K562 (cell line): Measurements from ENCODE around the gene VPS18. TPM values are rescaled to one million over a fixed set of nuclear protein-coding genes. Genes with fewer than 3 reads are reported as not detected.

ENCODE experiments used
- ATAC-seq: fragments of 200-7000 bp; cut with Tn5 transposase; 3 replicates; pipeline ENCODE4 v1.9.1; 2020; ENCODE audit warnings: moderate library complexity
- BruUV-seq: library from RNA; stranded (reverse); fragments of 400-500 nt; replicated peaks from 2 replicates; lab custom pipeline; 2021; lab: Mats Ljungman, UMichigan
- CTCF ChIA-PET: fragments of 300-600 bp; formaldehyde crosslinking; extraction: SDS; loops from one replicate; lab custom pipeline; 2021; ENCODE audit warnings: low intra/inter-chr PET ratio; lab: Yijun Ruan, JAX
- POLR2A ChIA-PET: fragments of 300-600, 350-650 bp; sonication (Branson Sonifier 250); formaldehyde crosslinking; extraction: SDS; loops from one replicate; lab custom pipeline; 2021; ENCODE audit warnings: antibody characterized with exemption, inconsistent platforms; lab: Yijun Ruan, JAX
- DNase-seq, 4 experiments: peaks; one replicate each; pipeline versions ENCODE4 v3.0.0 to v3.0.0-alpha.2; 2011 to 2018; ENCODE audit warnings: low spot score in 3 of 4, mixed read lengths in 3 of 4; ENCODE audit errors: extremely low read depth in 1 of 4
- FAIRE-seq: peaks from 2 replicates; lab custom pipeline; 2011; peaks lifted over from hg19 to GRCh38; lab: Jason Lieb, UNC
- H2AFZ ChIP-seq: 2 replicates; pipeline ENCODE4 v1.6.0; 2011; ENCODE audit warnings: low read depth, low read length, control low read depth, inconsistent platforms
- H3K27ac ChIP-seq: fragments of 200-600 bp; 3 replicates; pipeline ENCODE4 v1.8.0; 2011; ENCODE audit warnings: low read depth, mild to moderate bottlenecking, control low read depth, inconsistent platforms, low read length, moderate library complexity, mixed read lengths; ENCODE audit errors: extremely low read depth
- H3K27me3 ChIP-seq, 2 experiments: fragments of 300-600 bp in 1 of 2; 2 replicates in 1 of 2; 3 replicates in 1 of 2; pipeline versions ENCODE4 v1.6.0 to v1.8.0; 2011; ENCODE audit warnings: inconsistent platforms in 2 of 2, low read length in 2 of 2, mild to moderate bottlenecking in 1 of 2, mixed read lengths in 1 of 2, moderate library complexity in 1 of 2; ENCODE audit not compliant: control insufficient read depth in 2 of 2, insufficient read depth in 2 of 2
- H3K36me3 ChIP-seq: fragments of 300-600 bp; 3 replicates; pipeline ENCODE4 v1.8.0; 2011; ENCODE audit warnings: mild to moderate bottlenecking, low read length, inconsistent platforms; ENCODE audit not compliant: control insufficient read depth, insufficient read depth
- H3K4me1 ChIP-seq, 2 experiments: fragments of 200-600 bp in 1 of 2; replicated peaks in 1 of 2; 2 replicates in 1 of 2; 3 replicates in 1 of 2; pipeline versions ENCODE4 v1.5.1 to v1.8.0; 2011; ENCODE audit warnings: inconsistent platforms in 2 of 2, low read length in 2 of 2, mild to moderate bottlenecking in 1 of 2, mixed read lengths in 1 of 2, moderate library complexity in 1 of 2; ENCODE audit not compliant: control insufficient read depth in 2 of 2, insufficient read depth in 2 of 2
- H3K4me2 ChIP-seq: 2 replicates; pipeline ENCODE4 v1.6.1; 2011; ENCODE audit warnings: low read length, control low read depth, inconsistent platforms, mixed read lengths; ENCODE audit not compliant: insufficient read depth
- H3K4me3 ChIP-seq: fragments of 200-600 bp; sonication (generic), shearing (Covaris generic); 2 replicates; pipeline ENCODE4 v1.5.1; 2016; ENCODE audit warnings: control low read depth, inconsistent platforms
- H3K79me2 ChIP-seq: fragments of 200-600 bp; 3 replicates; pipeline ENCODE4 v1.8.0; 2011; ENCODE audit warnings: low read length, inconsistent platforms; ENCODE audit not compliant: control insufficient read depth, insufficient read depth
- H3K9ac ChIP-seq, 2 experiments: 2 replicates each; pipeline versions ENCODE4 v1.6.0 to v1.6.1; 2011; ENCODE audit warnings: low read depth in 2 of 2, low read length in 2 of 2, control low read depth in 1 of 2, inconsistent platforms in 1 of 2, mild to moderate bottlenecking in 1 of 2, mixed read lengths in 1 of 2; ENCODE audit not compliant: insufficient read depth in 1 of 2
- H3K9me1 ChIP-seq: one replicate; pipeline ENCODE4 v1.6.0; 2011; ENCODE audit warnings: inconsistent platforms, mild to moderate bottlenecking, low read length, moderate library complexity; ENCODE audit not compliant: control insufficient read depth, insufficient read depth
- H3K9me3 ChIP-seq: replicated peaks from 2 replicates; pipeline ENCODE4 v1.5.1; 2011; ENCODE audit warnings: low read depth, low read length, inconsistent platforms; ENCODE audit not compliant: control insufficient read depth, insufficient read depth
- H4K20me1 ChIP-seq: replicated peaks from 2 replicates; pipeline ENCODE4 v1.6.1; 2011; ENCODE audit warnings: low read length, inconsistent platforms, mixed read lengths; ENCODE audit not compliant: control insufficient read depth, insufficient read depth
- POLR2G ChIP-seq: fragments of 200-400 bp; formaldehyde crosslinking; IDR thresholded peaks from 2 replicates; pipeline ENCODE4 v1.6.1; 2017; ENCODE audit warnings: low read depth, mild to moderate bottlenecking, antibody characterized with exemption, low read length, moderate library complexity
- RBFOX2 ChIP-seq: fragments of 200-400 bp; formaldehyde crosslinking; IDR thresholded peaks from 2 replicates; pipeline ENCODE4 v1.6.1; 2017; ENCODE audit warnings: low read depth, mild to moderate bottlenecking, low read length, moderate library complexity
- SIN3A ChIP-seq, 2 experiments: fragments of 150-350 bp in 1 of 2; IDR thresholded peaks; 2 replicates each; pipeline ENCODE4 v1.6.1; 2011 to 2016; ENCODE audit warnings: borderline replicate concordance in 2 of 2, low read depth in 2 of 2, low read length in 2 of 2, mild to moderate bottlenecking in 2 of 2, moderate library complexity in 2 of 2; ENCODE audit not compliant: control insufficient read depth in 1 of 2
- WGBS: fragments of 100-300 bp; shearing (Covaris generic); methylation state at CpG from one replicate; pipeline ENCODE4 v1.1.6; 2016; ENCODE audit warnings: low coverage, mixed read lengths; ENCODE audit not compliant: insufficient coverage; ENCODE audit errors: missing lambda C conversion rate; 5-methylcytosine and 5-hydroxymethylcytosine counted together
- in situ Hi-C: fragments of 300-500 bp; cut with MboI; formaldehyde crosslinking; loops from 4 replicates; pipeline ENCODE4 v1.15.0; 2018; ENCODE audit warnings: inconsistent platforms, mixed read lengths
- intact Hi-C: fragments of 100-400 bp; cut with micrococcal nuclease; formaldehyde crosslinking; loops from 2 replicates; pipeline ENCODE4 v1.14.2; 2022
- polyA plus RNA-seq, 8 experiments: library from polyadenylated mRNA; depleted of rRNA in 4 of 8; stranded (reverse) in 5 of 8; unstranded in 3 of 8; fragments of >200 nt; fragmentation: Nextera tagmentation in 2 of 8; fragmentation: Illumina TruSeq in 1 of 8; extraction: Ambion mirVana in 2 of 8; extraction: Trizol in 1 of 8; gene quantifications; 2 replicates each; pipeline versions ENCODE4 v1.2.1 to v1.2.3, GENCODE V29; 2011 to 2014; ENCODE audit warnings: inconsistent platforms in 1 of 8, missing spikeins in 1 of 8
- total RNA-seq, 7 experiments: library from RNA; depleted of rRNA in 6 of 7; stranded (reverse); fragments of >200 nt in 6 of 7; fragmentation: Illumina TruSeq in 2 of 7; extraction: Trizol in 2 of 7; gene quantifications; 2 replicates each; pipeline versions ENCODE4 v1.2.1 to v1.2.3, GENCODE V29; 2011 to 2021; ENCODE audit warnings: low replicate concordance in 1 of 7

The VPS18 gene
- total and polyA plus RNA-seq, 9 of the 15 experiments (the other 6 are each of a cell fraction or from before 2014, with no cell fraction given): 0.73 to 19.9 (median 8.5) TPM

DNA sequence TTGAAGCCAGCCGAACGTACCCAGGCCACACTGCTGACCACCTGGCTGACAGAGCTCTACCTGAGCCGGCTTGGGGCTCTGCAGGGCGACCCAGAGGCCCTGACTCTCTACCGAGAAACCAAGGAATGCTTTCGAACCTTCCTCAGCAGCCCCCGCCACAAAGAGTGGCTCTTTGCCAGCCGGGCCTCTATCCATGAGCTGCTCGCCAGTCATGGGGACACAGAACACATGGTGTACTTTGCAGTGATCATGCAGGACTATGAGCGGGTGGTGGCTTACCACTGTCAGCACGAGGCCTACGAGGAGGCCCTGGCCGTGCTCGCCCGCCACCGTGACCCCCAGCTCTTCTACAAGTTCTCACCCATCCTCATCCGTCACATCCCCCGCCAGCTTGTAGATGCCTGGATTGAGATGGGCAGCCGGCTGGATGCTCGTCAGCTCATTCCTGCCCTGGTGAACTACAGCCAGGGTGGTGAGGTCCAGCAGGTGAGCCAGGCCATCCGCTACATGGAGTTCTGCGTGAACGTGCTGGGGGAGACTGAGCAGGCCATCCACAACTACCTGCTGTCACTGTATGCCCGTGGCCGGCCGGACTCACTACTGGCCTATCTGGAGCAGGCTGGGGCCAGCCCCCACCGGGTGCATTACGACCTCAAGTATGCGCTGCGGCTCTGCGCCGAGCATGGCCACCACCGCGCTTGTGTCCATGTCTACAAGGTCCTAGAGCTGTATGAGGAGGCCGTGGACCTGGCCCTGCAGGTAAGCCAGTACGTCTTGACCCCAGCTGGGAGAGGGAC is 6.2 kb downstream of the VPS18 start:
- peaks cover 71% of the 10 kb centered on the region; the same call in 2 of the 3 replicates for H3K36me3 ChIP-seq
- in situ Hi-C loops: no loop called here
- FAIRE-seq (no peak), ATAC-seq (no peak), DNase-seq (no peak)
- H3K79me2 ChIP-seq: peaks cover 8% of the 10 kb centered on the region
- intact Hi-C loops: no loop called here
- CTCF ChIA-PET: interaction anchor here (0.7 kb wide), 1 partner anchor 202 kb away, joined by 4 read pairs; no protein-coding TSS in a partner anchor
- WGBS: 94% methylated on average over 30 of the region's 36 CpGs
- H2AFZ ChIP-seq: no peak overlapping the region
- H3K27ac ChIP-seq: no peak overlapping the region
- no peaks in the 10 kb centered on the region for H3K27me3 ChIP-seq
- H3K9ac ChIP-seq: peak overlapping the region in 1 of 2 experiments; percentile 48; a peak in 1 of 4 replicates
- TF ChIP-seq POLR2G: 0 out of 2 replicates have a peak, but pooled peaks have one; percentile 25
- TF ChIP-seq SIN3A (IDR thresholded peaks at IDR 0.05; ENCODE audit: borderline replicate concordance in 2 of 2, control insufficient read depth in 1 of 2, low read depth in 2 of 2, low read length in 2 of 2): no peak
- TF ChIP-seq RBFOX2: peak; percentile 41; the same call in 1 of the 2 replicates
- peaks cover 25% of the 10 kb centered on the region; the same call in 1 of the 2 replicates for H4K20me1 ChIP-seq
- H3K4me2 ChIP-seq: no peak overlapping the region
- no TSS peak for BruUV-seq
- H3K9me3 ChIP-seq: no peaks in the 10 kb centered on the region
- no peaks in the 10 kb centered on the region for H3K9me1 ChIP-seq
- H3K4me3 ChIP-seq: no peak overlapping the region
- peaks cover 4 to 20% of the 10 kb centered on the region in 2 experiments; a peak in 4 of 5 replicates for H3K4me1 ChIP-seq
- POLR2A ChIA-PET: interaction anchor here (0.7 kb wide), 1 partner anchor 9 kb away, joined by 3 read pairs; no protein-coding TSS in a partner anchor
